HG03442 (cell line): Measurements from ENCODE around the gene CALHM3.

Experiments used
- ATAC-seq: cut with Tn5 transposase; IDR thresholded peaks from one replicate; pipeline ENCODE4 v1.9.1; 2021; ENCODE audit warnings: mild to moderate bottlenecking, moderate library complexity; ENCODE audit not compliant: unreplicated experiment

The CALHM3 gene

DNA sequence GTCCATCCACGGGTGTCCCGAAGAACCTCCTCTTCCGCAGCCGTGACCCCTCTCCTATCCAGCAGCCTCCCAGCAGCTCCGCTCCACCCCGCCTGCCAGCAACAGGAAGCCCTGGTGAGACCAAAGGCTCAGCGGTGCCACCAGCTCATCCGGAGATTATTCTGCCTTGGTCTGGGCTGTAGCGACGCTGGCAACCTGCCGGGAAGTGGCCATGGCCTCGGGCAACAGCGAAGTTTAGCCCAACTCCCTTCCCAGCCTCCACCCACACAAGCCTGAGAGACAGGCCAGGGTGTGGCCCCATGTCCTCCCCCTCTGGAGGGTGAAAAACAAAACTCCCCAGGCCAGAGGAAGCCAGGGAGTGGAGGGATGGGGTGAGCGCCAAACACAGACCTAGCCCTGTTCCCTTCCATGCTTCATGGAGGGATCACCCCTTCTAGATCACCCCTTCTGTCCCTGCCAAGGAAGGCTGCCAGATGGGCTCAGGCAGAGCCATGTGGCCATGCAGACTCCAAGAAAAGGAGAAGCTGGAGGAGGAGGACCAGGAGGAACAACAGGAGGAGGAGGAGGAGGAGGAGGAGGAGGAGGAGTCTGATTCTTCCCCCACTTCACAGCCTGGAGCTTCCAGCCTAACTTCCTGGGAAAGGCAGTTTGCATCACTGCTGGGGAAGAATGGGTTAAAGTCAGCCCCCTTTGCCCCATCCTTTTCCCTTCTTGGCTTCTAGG, 27.8 kb downstream of the CALHM3 start:
- ATAC-seq: no peak

GRCh38 chr10:103450201-103450695, 28.8 kb downstream of the CALHM3 start:
- ATAC-seq: no peak

DNA sequence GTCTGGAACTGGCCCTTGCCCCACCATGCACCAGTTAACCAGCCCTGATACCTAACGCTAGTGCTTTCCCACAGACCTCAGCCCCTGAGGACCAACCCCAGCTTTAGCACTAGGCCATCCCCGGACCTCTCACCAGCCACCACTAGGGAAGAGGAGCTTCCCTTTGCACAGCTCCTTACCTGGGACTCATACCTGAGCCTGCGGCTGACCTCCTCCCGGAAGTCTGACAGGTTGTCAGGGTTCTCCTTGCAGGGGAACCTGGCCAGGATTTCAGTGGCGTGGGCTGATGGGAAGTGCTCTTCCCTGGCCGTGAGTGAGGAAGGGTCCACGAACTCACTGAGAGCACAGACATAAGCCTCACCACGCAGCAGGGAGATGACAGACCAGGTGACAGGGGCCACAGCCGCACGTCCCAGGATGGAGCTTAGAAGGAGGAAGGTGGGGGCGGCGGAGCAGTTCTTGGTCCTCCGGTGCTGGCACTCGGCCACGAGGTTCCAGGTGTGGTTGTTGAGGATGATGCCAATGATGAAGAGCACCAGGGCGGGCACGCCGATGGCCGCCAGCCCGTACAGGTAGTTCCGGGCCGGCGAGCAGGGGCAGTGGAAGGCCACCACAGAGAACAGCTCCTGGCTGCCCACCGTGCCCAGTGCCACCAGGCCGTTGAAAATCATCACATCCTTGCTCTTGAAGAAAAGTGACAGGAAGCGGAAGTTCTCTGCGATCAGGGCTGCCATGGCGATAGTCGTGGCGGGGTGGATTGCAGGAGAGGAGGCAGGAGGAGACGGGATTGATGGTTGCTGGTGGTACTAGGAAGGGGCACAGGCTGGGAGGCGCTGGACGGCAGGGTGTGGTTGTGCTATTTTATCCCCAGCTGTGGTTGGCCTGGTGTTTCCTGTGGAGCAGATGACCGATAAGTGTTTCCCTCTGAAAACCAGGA, 29.6 kb downstream of the CALHM3 start:
- ATAC-seq: no peak

DNA sequence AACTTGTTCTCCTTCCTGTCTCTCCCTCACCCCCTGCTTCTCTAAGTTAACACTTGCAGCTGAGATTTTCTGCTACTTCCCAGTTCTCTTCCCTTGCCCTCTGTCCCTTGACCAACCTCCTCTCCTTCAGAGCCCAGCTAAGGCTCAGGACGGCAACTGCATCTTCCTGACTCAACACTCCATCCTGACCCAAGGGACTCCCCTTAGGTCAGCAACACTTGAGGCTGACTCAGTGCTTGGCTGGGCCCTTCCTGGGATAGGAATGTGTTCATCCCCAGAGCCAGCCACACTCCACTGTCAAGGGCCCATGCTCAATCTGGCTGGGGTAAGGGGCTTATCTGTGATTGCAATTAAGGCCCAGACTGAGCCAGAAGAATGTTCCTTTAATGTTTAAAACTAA, 30.3 kb downstream of the CALHM3 start:
- ATAC-seq: no peak

DNA sequence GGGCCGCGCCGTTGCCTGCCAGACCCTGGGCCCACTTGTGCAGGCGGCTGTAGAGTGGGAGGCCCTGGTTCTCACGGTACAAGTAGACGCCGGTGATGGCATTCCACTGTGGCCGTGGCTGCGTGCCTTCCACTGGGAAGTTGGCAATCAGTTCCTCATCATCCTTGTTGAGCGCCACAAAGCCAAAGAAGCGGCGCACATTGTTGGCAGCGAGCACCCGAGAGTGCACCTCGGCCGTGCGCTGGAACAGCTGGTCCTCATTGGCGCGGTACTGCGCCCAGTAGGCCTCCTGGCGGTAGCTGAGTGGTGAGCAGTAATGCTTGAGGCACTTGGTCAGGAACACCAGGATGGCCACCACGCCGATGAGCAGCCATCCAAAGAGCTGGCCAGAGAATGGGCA, 31.9 kb downstream of the CALHM3 start:
- ATAC-seq: no peak

- ATAC-seq: no peak
Measured at GRCh38 chr10:103445767-103446567, 33.1 kb downstream of the CALHM3 start.

DNA sequence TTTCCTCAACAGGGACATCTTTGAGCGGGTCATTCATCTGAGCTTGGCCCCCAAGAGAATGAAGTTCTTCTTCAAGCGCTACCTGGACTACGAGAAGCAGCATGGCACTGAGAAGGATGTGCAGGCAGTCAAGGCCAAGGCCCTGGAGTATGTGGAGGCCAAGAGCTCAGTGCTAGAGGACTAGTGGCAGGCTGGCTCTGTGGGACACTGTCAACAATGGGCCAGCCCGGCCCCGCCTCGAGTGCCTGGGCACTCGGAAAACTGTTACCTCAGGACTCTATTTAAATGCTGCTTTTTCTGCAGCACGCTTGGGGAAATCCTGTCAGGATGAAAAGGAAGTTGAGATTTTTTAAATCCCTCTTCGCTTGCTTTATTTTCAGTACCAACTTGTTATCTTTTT, 33.7 kb downstream of the CALHM3 start:
- ATAC-seq: no peak

DNA sequence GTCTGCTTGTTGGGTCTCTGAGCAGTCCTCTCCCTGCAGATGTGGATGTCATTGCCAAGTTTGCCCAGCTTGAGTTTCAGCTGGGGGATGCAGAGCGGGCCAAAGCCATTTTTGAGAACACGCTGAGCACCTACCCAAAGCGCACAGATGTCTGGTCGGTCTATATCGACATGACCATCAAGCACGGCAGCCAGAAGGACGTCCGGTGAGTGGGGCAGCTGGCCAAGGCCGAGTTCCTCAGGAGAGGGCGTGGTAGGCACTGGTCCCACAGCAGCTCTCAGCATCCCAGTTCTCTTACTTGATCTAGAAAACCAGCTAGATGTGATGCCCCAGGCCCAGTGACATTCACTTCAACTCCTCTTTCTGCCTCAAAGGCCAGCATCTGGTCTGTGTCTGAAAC, 34.6 kb downstream of the CALHM3 start:
- ATAC-seq: no peak

- ATAC-seq: no peak
Measured at GRCh38 chr10:103443475-103444185, 35.4 kb downstream of the CALHM3 start.

GRCh38 chr10:103442031-103442461, 37.0 kb downstream of the CALHM3 start:
- no peak for ATAC-seq

DNA sequence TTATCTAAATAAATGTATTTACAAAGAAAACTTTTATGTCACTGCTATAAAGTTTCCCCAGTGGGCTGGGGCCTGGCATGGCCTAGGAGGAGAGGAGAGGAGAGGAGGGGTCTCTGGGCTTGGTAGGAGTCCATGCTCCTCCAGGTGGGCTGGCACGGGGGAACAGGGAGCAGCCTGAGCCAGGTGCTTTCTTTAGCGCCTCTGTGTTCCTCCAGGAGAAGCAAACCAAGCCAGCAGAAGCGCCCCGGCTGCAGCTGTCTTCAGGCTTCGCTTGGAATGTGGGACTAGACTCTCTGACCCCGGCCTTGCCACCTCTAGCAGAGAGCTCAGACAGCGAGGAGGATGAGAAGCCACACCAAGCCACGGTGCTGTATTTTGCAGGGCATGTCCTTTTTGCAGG, 37.4 kb downstream of the CALHM3 start:
- ATAC-seq: no peak

DNA sequence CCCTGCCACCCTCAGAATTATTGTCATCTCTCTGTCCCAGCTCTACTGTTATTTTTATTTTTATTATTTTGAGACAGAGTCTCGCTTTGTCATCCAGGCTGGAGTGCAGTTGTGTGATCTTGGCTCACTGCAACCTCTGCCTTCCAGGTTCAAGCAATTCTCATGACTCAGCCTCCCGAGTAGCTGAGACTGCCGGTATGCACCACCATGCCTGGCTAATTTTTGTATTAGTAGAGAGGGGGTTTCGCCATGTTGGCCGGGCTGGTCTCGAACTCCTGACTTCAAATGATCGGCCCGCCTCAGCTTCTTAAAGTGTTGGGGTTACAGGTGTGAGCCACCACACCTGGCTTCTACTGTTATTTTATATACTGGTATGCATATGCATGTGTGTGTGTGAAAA, 37.8 kb downstream of the CALHM3 start:
- ATAC-seq: no peak

DNA sequence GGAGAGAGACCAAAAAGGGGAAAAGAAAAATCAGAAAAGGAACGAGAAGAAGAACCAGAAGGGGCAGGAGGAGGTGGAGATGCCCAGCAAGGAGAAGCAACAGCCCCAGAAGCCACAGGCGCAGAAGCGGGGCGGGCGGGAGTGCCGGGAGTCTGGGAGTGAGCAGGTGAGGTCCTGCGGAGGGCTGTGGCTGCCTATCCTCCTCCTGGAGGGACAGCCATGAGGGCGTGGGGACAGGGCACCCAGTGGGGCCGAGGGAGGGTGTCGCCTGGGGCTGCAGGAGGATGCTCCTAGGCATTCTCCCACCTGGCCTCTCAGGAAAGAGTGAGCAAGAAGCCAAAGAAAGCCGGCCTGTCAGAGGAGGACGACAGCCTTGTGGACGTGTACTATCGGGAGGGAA, 38.6 kb downstream of the CALHM3 start:
- no peak for ATAC-seq

DNA sequence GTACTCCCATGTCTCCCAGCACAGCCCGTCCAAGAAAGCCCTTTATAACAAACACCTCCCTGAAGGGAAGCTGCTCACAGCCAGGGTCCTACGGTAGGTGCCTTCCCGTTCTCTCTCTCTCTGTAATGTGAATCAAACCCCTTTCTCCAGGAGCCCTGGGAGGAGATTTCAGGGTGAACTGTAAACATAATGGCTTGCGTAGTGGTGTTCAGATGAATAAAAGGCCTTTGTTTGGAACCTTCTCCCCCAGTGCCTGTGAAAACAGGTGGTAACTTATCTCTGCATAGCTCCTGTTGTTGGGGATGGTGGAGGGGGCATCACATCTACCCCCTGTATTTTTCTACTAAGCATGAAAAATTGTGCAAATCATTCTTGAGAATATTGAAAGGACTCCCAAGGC, 39.3 kb downstream of the CALHM3 start:
- no peak for ATAC-seq

- no peak for ATAC-seq
Measured at GRCh38 chr10:103433858-103434257, 45.2 kb downstream of the CALHM3 start.

DNA sequence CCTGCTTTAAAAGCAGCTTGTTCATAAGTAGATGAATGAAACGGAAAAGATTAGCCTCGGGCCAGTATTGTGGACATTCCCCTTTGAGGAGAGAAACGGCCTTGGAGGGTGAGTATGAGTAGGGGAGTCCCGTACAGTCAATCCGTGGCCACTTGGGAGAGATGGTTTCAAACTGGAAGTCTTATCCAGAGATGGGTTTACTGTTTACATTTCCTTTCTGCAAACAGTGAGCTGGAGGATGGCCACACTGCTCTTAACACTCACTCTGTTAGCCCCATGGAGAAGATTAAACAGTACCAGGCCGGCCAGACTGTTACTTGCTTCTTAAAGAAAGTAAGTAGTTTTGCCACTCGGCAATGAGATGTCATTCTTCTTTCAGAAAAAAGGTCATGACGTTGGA, 47.1 kb downstream of the CALHM3 start:
- no peak for ATAC-seq

DNA sequence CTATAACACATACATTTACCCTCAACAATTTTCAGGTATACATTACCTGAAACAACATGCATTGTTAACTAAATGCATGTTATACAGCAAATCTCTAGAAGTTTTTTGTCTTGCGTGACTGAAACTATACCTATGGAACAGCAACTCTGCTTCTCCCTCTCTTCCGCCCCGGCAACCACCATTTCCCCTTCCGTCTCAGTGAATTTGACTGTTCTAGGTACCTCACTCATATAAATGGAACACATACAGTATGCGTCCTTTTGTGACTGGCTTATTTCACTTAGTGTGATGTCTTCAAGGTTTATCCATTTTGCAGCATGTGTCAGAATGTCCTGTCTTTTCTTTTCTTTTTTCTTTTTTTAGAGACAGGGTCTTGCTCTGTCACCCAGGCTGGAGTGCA, 49.4 kb downstream of the CALHM3 start:
- no peak for ATAC-seq

DNA sequence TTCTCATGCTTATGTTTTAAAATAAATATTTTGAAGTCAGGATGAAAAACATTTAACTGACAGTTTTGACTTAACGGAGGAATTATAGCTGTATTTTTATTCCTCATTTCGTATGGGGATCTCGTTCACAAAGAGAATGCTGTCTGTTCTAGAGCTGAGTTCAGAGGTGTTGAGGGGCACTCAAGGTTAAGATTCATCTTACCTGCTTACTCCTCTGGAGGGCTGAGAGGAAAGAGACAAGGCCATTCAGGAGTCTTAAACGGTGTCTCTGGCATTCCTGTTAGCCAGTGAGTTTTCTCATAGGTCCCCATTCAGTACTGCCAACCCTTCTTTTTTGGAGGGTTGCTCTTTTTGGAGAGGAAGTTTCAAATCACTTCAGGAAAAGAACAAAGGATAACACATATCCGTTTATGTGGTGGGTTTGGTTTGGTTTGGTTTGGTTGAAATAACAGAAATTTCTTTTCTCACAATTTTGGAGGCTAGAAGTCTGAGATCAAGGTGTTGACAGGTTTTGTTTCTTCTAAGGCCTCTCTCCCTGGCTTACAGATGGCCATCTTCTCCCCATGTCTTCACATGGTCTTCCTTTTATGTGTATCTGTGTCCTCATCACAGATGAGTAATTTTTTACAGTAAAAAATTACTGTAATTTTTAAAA, 49.9 kb downstream of the CALHM3 start:
- ATAC-seq: no peak

DNA sequence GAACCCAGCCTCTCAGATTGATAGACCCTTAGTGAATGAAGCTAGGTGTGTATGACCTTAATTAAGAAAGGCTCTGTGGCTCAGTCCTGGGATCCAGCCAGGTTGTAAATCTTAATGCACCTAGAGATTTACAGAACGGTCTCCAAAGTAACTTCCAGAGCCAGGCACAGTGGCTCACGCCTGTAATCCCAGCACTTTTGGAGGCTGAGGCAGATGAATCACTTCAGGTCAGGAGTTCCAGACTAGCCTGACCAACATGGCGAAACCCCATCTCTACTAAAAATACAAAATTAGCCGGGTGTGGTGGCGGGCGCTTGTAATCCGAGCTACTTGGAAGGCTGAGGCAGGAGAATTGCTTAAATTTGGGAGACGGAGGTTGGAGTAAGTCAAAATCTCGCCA, 51.2 kb downstream of the CALHM3 start:
- ATAC-seq: no peak

DNA sequence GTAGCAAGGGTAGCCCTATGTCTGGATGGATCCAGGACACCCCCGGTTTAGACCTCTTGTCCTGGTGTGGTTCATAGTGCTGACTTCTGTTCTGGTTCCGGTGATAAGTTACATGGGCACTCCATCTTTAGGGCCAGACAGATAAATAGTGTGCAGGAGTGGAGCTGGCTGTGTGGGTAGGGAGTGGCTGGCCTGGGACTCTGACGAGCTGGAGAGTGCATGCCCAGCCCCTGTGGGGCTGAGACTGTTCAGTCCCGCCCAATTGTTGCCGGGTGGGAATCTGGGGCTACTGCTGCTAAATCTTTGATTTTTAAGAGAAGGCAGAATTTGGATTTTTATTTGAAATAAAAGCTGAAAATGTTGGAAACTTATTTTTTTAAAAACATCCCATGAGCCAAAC, 55.3 kb downstream of the CALHM3 start:
- no peak for ATAC-seq
